WTC11 (cell line): ENCODE data around the gene OPALIN.

Experiments used
- ATF1 ChIP-seq: sonication (generic); formaldehyde crosslinking; IDR thresholded peaks from 2 replicates; pipeline ENCODE4 v1.8.1; 2023; ENCODE audit warnings: mild to moderate bottlenecking, moderate library complexity, missing genetic modification reagents
- JUN ChIP-seq: sonication (generic); formaldehyde crosslinking; IDR thresholded peaks from 2 replicates; pipeline ENCODE4 v1.8.0; 2023; ENCODE audit warnings: mild to moderate bottlenecking, missing genetic modification reagents
- NR2C2 ChIP-seq: sonication (generic); formaldehyde crosslinking; IDR thresholded peaks from 2 replicates; pipeline ENCODE4 v1.8.0; 2022; ENCODE audit warnings: mild to moderate bottlenecking, missing genetic modification reagents
- SP1 ChIP-seq: sonication (generic); formaldehyde crosslinking; conservative IDR thresholded peaks from 2 replicates; pipeline ENCODE4 v1.8.1; 2022; ENCODE audit warnings: missing genetic modification reagents
- TEAD4 ChIP-seq: sonication (generic); formaldehyde crosslinking; IDR thresholded peaks from 2 replicates; pipeline ENCODE4 v1.8.0; 2022; ENCODE audit warnings: mild to moderate bottlenecking, missing genetic modification reagents
- ZNF121 ChIP-seq: sonication (generic); formaldehyde crosslinking; IDR thresholded peaks from 2 replicates; pipeline ENCODE4 v1.8.0; 2023; ENCODE audit warnings: missing genetic modification reagents
- ZNF317 ChIP-seq: sonication (generic); formaldehyde crosslinking; IDR thresholded peaks from 2 replicates; pipeline ENCODE4 v1.8.1; 2023; ENCODE audit warnings: low read depth, mild to moderate bottlenecking, moderate library complexity, missing genetic modification reagents, borderline replicate concordance
- TF ChIP-seq, protein P1 (sequence below): fragments of 200-600 bp; IDR thresholded peaks from 2 replicates; pipeline ENCODE4 v1.8.0; 2022; ENCODE audit warnings: antibody characterized with exemption
- TF ChIP-seq, protein P2 (sequence below): sonication (generic); formaldehyde crosslinking; IDR thresholded peaks from 2 replicates; pipeline ENCODE4 v1.8.1; 2022; ENCODE audit warnings: mild to moderate bottlenecking, missing genetic modification reagents, moderate library complexity, borderline replicate concordance
- TF ChIP-seq, protein P3 (sequence below): sonication (generic); formaldehyde crosslinking; IDR thresholded peaks from 2 replicates; pipeline ENCODE4 v1.8.1; 2023; ENCODE audit warnings: mild to moderate bottlenecking, missing genetic modification reagents, moderate library complexity

DNA sequence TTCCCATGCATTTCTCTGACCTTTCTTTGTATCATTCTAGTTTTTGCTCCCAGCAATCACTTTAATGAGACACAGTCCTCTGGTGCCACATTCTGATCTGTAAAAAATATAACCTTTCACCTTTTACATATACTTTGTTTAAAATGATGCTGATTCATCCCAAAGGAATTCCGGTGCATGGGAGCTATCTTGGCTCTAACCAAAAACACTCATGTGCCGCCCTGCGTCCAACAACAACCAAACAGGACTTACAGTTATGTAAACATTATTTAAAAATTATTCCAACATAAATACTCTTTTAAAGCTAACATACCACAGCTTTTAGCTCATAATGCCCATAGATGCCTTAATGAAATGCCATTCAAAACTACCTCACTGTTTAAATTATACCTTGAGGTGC, 7.7 kb upstream of the OPALIN start:
- TF ChIP-seq, protein P1, sequence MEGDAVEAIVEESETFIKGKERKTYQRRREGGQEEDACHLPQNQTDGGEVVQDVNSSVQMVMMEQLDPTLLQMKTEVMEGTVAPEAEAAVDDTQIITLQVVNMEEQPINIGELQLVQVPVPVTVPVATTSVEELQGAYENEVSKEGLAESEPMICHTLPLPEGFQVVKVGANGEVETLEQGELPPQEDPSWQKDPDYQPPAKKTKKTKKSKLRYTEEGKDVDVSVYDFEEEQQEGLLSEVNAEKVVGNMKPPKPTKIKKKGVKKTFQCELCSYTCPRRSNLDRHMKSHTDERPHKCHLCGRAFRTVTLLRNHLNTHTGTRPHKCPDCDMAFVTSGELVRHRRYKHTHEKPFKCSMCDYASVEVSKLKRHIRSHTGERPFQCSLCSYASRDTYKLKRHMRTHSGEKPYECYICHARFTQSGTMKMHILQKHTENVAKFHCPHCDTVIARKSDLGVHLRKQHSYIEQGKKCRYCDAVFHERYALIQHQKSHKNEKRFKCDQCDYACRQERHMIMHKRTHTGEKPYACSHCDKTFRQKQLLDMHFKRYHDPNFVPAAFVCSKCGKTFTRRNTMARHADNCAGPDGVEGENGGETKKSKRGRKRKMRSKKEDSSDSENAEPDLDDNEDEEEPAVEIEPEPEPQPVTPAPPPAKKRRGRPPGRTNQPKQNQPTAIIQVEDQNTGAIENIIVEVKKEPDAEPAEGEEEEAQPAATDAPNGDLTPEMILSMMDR = no peak
- TF ChIP-seq NR2C2 (CRISPR knock-in tag) (no peak), ZNF121 (CRISPR knock-in tag) (no peak), ZNF317 (CRISPR knock-in tag) (no peak), SP1 (CRISPR knock-in tag) (no peak), JUN (CRISPR knock-in tag) (no peak), TEAD4 (CRISPR knock-in tag) (no peak), ATF1 (CRISPR knock-in tag) (no peak)
- TF ChIP-seq, protein P2, sequence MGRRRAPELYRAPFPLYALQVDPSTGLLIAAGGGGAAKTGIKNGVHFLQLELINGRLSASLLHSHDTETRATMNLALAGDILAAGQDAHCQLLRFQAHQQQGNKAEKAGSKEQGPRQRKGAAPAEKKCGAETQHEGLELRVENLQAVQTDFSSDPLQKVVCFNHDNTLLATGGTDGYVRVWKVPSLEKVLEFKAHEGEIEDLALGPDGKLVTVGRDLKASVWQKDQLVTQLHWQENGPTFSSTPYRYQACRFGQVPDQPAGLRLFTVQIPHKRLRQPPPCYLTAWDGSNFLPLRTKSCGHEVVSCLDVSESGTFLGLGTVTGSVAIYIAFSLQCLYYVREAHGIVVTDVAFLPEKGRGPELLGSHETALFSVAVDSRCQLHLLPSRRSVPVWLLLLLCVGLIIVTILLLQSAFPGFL = no peak
- TF ChIP-seq, protein P3, sequence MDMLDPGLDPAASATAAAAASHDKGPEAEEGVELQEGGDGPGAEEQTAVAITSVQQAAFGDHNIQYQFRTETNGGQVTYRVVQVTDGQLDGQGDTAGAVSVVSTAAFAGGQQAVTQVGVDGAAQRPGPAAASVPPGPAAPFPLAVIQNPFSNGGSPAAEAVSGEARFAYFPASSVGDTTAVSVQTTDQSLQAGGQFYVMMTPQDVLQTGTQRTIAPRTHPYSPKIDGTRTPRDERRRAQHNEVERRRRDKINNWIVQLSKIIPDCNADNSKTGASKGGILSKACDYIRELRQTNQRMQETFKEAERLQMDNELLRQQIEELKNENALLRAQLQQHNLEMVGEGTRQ (CRISPR knock-in tag) = no peak
